Omental fat pad (tissue), 4 donors: Measurements from ENCODE around the gene ZP1. TPM values are rescaled to one million over a fixed set of nuclear protein-coding genes. Genes with fewer than 3 reads are reported as not detected.

Experiments used
- ATAC-seq: fragments of 150-250 bp; one replicate; pipeline ENCODE4 v1.9.1; 2016; ENCODE audit warnings: mild to moderate bottlenecking, moderate library complexity; ENCODE audit not compliant: low FRiP score
- DNase-seq: peaks from one replicate; pipeline ENCODE4 v3.0.0-alpha.2; 2019; ENCODE audit warnings: low spot score
- CTCF ChIP-seq, 3 donors: fragments of 450-650 bp; IDR thresholded peaks; one replicate each; pipeline ENCODE4 v1.5.1; 2016 to 2017; ENCODE audit warnings: antibody characterized with exemption in 3 of 3, mild to moderate bottlenecking in 3 of 3, moderate library complexity in 2 of 3
- total RNA-seq, 4 donors: library from RNA; depleted of rRNA; stranded (reverse); fragments of >200 nt; gene quantifications; one replicate each; pipeline ENCODE4 v1.1.0, GENCODE V29; 2016

Gene ZP1
- total RNA-seq, 4 donors from 2014 or later: 2.2 to 3.0 TPM; not detected in 2

- TF ChIP-seq CTCF (IDR thresholded peaks at IDR 0.05): no peak
- no peak for ATAC-seq
- DNase-seq: no peak
These were observed 26.6 kb upstream of the ZP1 start for GRCh38 chr11:60840470-60841430.

- DNase-seq (peak; percentile 92), ATAC-seq (peak; percentile 93)
- TF ChIP-seq CTCF (IDR thresholded peaks at IDR 0.05): no peak
These were observed 25.3 kb upstream of the ZP1 start, which contains the start of gene CCDC86 for GRCh38 chr11:60841797-60842667. Gene CCDC86 (plus strand): TSS chr11:60842113. CDS start chr11:60842125, 12 bp downstream.

GRCh38 chr11:60842668-60843600 is 24.4 kb upstream of the ZP1 start:
- no peak for ATAC-seq

GRCh38 chr11:60844045-60844869 is 23.1 kb upstream of the ZP1 start:
- no peak for TF ChIP-seq CTCF (IDR thresholded peaks at IDR 0.05)
- ATAC-seq: no peak
- no peak for DNase-seq

More at GRCh38 chr11:60842668-60843600, 24.4 kb upstream of the ZP1 start:
- no peak for DNase-seq
- no peak for TF ChIP-seq CTCF (IDR thresholded peaks at IDR 0.05)

- DNase-seq: no peak
- no peak for ATAC-seq
- TF ChIP-seq CTCF (IDR thresholded peaks at IDR 0.05): no peak
These were observed 22.5 kb upstream of the ZP1 start for GRCh38 chr11:60844870-60845221.
